Measurements from ENCODE around the gene CTIF.

DNA sequence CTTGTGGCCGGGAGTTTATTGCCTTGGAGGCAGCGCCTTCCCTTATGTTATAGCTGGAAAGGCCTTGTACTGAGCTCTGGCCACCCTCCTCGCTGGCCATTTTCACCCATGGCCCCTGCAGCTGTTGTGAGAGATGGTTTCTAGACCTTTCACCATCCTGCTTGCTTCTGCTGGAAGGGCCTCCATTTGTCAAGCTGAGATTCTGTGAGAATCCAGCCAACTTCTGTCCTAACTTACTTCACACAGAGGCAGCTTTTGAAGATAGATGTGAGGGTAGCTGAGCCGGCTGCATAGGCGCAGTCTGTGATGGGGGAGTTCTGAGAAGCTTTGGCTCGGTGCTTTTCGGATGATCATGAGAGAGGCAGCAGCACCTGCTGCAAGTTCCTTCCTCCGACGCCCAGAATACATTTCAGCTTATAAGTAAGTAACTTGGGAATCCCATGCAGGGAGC, 8.7 kb downstream of the CTIF start:
- TF ChIP-seq, protein P1, sequence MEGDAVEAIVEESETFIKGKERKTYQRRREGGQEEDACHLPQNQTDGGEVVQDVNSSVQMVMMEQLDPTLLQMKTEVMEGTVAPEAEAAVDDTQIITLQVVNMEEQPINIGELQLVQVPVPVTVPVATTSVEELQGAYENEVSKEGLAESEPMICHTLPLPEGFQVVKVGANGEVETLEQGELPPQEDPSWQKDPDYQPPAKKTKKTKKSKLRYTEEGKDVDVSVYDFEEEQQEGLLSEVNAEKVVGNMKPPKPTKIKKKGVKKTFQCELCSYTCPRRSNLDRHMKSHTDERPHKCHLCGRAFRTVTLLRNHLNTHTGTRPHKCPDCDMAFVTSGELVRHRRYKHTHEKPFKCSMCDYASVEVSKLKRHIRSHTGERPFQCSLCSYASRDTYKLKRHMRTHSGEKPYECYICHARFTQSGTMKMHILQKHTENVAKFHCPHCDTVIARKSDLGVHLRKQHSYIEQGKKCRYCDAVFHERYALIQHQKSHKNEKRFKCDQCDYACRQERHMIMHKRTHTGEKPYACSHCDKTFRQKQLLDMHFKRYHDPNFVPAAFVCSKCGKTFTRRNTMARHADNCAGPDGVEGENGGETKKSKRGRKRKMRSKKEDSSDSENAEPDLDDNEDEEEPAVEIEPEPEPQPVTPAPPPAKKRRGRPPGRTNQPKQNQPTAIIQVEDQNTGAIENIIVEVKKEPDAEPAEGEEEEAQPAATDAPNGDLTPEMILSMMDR (conservative IDR thresholded peaks at IDR 0.05 in 1 of 2, IDR thresholded peaks at IDR 0.05 in 1 of 2; ENCODE audit: low read depth in 1 of 2, low read length in 2 of 2) = no peak
- no peak for TF ChIP-seq EZH2 (IDR thresholded peaks at IDR 0.05; ENCODE audit: low read length, missing control alignments)
